GM19099 (cell line): ENCODE results near the gene IRF6.

Experiments used
- POLR2A ChIP-seq: IDR thresholded peaks from 3 replicates; pipeline ENCODE4 v1.6.1; 2011; ENCODE audit warnings: low read depth; ENCODE audit not compliant: insufficient read length; ENCODE audit errors: extremely low read depth

Gene IRF6

GRCh38 chr1:209742409-209743144 lies 63.4 kb downstream of the IRF6 start:
- no peak for TF ChIP-seq POLR2A

DNA sequence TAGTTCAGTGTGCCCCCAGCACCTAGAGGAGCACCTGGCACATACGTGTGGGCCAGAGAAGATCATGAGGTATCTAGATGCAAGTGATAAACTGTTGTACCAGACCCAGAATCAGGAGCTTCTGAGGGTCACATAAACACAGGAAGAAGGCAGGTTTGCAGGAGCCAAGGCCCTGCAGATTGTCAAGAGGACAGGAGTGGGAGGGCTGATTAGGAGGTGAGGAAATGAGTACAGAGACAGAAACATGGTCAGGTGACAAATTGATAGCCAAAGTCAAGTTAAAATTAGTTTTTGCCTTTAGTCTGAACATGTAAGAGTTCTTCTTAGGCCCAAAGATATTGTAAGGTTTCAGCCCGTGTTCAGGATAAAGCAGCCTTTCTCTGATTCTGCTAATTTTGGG lies 64.1 kb downstream of the IRF6 start:
- TF ChIP-seq POLR2A, result no peak

DNA sequence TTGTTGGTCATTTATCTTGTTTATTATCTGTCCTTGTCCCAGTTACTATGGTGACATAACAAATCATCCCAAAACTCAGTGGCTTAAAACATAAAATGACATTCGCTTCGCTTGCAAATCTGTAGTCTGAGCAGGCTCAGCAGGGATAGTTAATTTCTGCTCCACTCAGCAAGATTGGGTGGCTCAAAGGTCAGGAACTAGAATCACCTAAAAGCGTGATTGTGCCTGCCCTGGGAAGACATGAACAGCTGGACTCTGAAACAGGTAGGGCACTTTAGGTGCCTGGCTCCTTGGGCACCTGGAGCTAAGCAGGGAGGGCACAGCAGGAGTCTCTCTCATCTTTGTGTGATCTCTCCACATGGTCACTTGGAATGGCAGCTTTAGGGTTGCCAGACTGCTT lies 64.7 kb downstream of the IRF6 start:
- TF ChIP-seq POLR2A, result no peak

GRCh38 chr1:209738270-209738669 lies 67.7 kb downstream of the IRF6 start:
- no peak for TF ChIP-seq POLR2A

DNA sequence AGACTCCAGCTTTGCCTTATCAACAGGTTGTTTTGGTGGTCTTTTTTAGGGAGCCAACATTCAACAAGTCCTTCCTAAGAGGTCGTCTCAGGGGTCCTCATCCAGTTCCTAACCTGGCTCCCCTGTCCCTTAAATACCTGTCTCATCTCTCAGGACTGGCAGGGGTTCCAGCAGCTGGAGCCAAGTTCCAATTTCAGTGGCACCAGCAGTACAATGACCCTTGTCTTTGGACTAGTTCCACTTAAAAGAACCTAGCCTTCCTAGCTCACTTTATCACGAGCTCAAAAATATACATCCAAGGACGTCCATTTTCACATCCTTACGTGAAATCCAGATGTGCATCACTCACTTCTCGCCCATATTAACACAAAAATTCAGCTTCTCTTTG lies 68.8 kb downstream of the IRF6 start:
- no peak for TF ChIP-seq POLR2A

DNA sequence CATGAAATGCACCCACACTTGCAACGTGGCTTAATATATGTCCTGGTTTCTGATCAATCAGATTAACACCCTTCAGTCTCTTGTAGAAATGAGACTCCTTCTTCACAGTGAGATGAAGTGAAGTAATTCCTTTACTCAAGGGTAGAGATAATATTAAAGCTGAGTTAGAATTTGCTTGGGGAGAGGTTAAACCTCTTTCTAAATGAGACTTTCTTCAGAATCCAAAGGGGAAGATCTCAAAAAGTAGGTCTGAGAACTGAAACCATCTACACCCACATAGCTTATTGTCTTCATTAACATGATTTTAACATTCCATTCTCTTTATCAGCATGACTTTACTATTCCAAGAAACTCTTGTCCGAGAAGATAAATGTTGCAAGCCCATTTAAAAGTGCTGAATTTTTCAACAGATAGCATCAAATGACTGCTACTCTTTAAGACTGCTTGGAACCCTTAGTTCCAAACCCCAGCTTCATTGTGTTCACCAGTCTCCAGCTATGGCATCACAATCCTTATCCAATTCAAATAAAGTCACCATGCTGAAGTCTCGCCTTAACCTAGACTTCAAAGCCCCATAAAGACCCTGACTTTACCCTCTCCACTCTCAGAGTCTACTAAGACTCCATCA lies 69.3 kb downstream of the IRF6 start:
- TF ChIP-seq POLR2A, result no peak
